ENCODE results near the gene ARHGAP18. TPM values are rescaled to one million over a fixed set of nuclear protein-coding genes. Genes with fewer than 3 reads are reported as not detected.
"Not testable (repeated sequence)": the region's sequence is repeated elsewhere in the genome, so short reads cannot be mapped to it uniquely, and the experiment has no call there.

Gene ARHGAP18
- total and polyA plus RNA-seq, 2 experiments from 2014 or later: 12.5 to 23.8 TPM

GRCh38 chr6:129578315-129578714 is 131.7 kb downstream of the ARHGAP18 start:
- H3K9me2 ChIP-seq (ENCODE audit: insufficient read depth): no peaks in the 10 kb centered on the region
- no peak overlapping the region for H2AFZ ChIP-seq
- no peak overlapping the region for H3K27ac ChIP-seq
- no peak overlapping the region for H3K4me2 ChIP-seq (ENCODE audit: unreplicated experiment)
- peaks cover 12% of the 10 kb centered on the region; the same call in 1 of the 2 replicates for H3F3A ChIP-seq (ENCODE audit: insufficient read depth)
- H3K27me3 ChIP-seq (replicated peaks; ENCODE audit: insufficient read depth): no peaks in the 10 kb centered on the region
- TF ChIP-seq EZH2 (IDR thresholded peaks at IDR 0.05; ENCODE audit: insufficient read depth, poor library complexity, severe bottlenecking): no peak
- no peak for TF ChIP-seq EZH2phosphoT487 (IDR thresholded peaks at IDR 0.05; ENCODE audit: insufficient read depth, low read depth)
- H3K9ac ChIP-seq: no peak overlapping the region
- H3K9me3 ChIP-seq (ENCODE audit: low read depth): no peaks in the 10 kb centered on the region
- H3K4me1 ChIP-seq (ENCODE audit: insufficient read depth): peaks cover 18% of the 10 kb centered on the region
- no peaks in the 10 kb centered on the region for H3K79me2 ChIP-seq (ENCODE audit: insufficient read depth)
- no peak for DNase-seq
- 57 to 62% methylated on average over 1 of the region's 1 CpG for WGBS, 2 experiments (ENCODE audit: low coverage in 1 of 2, low lambda C conversion rate in 2 of 2, missing lambda C conversion rate in 2 of 2)
- H3K36me3 ChIP-seq (ENCODE audit: low read depth): 0 out of 2 replicates have a peak, but pooled peaks cover 7% of the 10 kb centered on the region
- in situ Hi-C loops (cut with MboI): no loop called here
- H3K4me3 ChIP-seq: no peak overlapping the region
- H4K20me1 ChIP-seq (ENCODE audit: insufficient read depth): no peaks in the 10 kb centered on the region

- Histone ChIP-seq H3K4me1 (ENCODE audit: insufficient read depth) (peaks cover 18% of the 10 kb centered on the region), H3K9ac (no peak overlapping the region), H3K9me3 (ENCODE audit: low read depth) (no peaks in the 10 kb centered on the region), H3F3A (ENCODE audit: insufficient read depth) (peaks cover 12% of the 10 kb centered on the region; the same call in 1 of the 2 replicates), H3K36me3 (ENCODE audit: low read depth) (0 out of 2 replicates have a peak, but pooled peaks cover 7% of the 10 kb centered on the region), H3K27ac (no peak overlapping the region), H4K20me1 (ENCODE audit: insufficient read depth) (no peaks in the 10 kb centered on the region), H3K4me2 (ENCODE audit: unreplicated experiment) (no peak overlapping the region), H2AFZ (no peak overlapping the region), H3K79me2 (ENCODE audit: insufficient read depth) (no peaks in the 10 kb centered on the region), H3K4me3 (no peak overlapping the region), H3K9me2 (ENCODE audit: insufficient read depth) (no peaks in the 10 kb centered on the region), H3K27me3 (replicated peaks; ENCODE audit: insufficient read depth) (no peaks in the 10 kb centered on the region)
- TF ChIP-seq EZH2 (IDR thresholded peaks at IDR 0.05; ENCODE audit: insufficient read depth, poor library complexity, severe bottlenecking) (no peak), EZH2phosphoT487 (IDR thresholded peaks at IDR 0.05; ENCODE audit: insufficient read depth, low read depth) (no peak)
- 61 to 71% methylated on average over 3 of the region's 3 CpGs for WGBS, 2 experiments (ENCODE audit: low coverage in 1 of 2, low lambda C conversion rate in 2 of 2, missing lambda C conversion rate in 2 of 2)
- in situ Hi-C loops (cut with MboI): no loop called here
- DNase-seq: no peak
Measured at GRCh38 chr6:129577691-129578090, 132.3 kb downstream of the ARHGAP18 start.

- no peak overlapping the region for H3K27ac ChIP-seq
- no peaks in the 10 kb centered on the region for H3K9me2 ChIP-seq (ENCODE audit: insufficient read depth)
- in situ Hi-C loops (cut with MboI): no loop called here
- H3K27me3 ChIP-seq (replicated peaks; ENCODE audit: insufficient read depth): no peaks in the 10 kb centered on the region
- H3K4me2 ChIP-seq (ENCODE audit: unreplicated experiment): no peak overlapping the region
- H3F3A ChIP-seq (ENCODE audit: insufficient read depth): peaks cover 12% of the 10 kb centered on the region; the same call in 1 of the 2 replicates
- H2AFZ ChIP-seq: no peak overlapping the region
- 82 to 83% methylated on average over 4 of the region's 4 CpGs for WGBS, 2 experiments (ENCODE audit: low coverage in 1 of 2, low lambda C conversion rate in 2 of 2, missing lambda C conversion rate in 2 of 2)
- H3K4me3 ChIP-seq: no peak overlapping the region
- no peaks in the 10 kb centered on the region for H3K79me2 ChIP-seq (ENCODE audit: insufficient read depth)
- no peaks in the 10 kb centered on the region for H4K20me1 ChIP-seq (ENCODE audit: insufficient read depth)
- DNase-seq: no peak
- 0 out of 2 replicates have a peak, but pooled peaks cover 7% of the 10 kb centered on the region for H3K36me3 ChIP-seq (ENCODE audit: low read depth)
- H3K4me1 ChIP-seq (ENCODE audit: insufficient read depth): peaks cover 18% of the 10 kb centered on the region
- no peaks in the 10 kb centered on the region for H3K9me3 ChIP-seq (ENCODE audit: low read depth)
- TF ChIP-seq EZH2phosphoT487 (IDR thresholded peaks at IDR 0.05; ENCODE audit: insufficient read depth, low read depth) (no peak), EZH2 (IDR thresholded peaks at IDR 0.05; ENCODE audit: insufficient read depth, poor library complexity, severe bottlenecking) (no peak)
- H3K9ac ChIP-seq: no peak overlapping the region
Measured at GRCh38 chr6:129576456-129576855, 133.5 kb downstream of the ARHGAP18 start.

DNA sequence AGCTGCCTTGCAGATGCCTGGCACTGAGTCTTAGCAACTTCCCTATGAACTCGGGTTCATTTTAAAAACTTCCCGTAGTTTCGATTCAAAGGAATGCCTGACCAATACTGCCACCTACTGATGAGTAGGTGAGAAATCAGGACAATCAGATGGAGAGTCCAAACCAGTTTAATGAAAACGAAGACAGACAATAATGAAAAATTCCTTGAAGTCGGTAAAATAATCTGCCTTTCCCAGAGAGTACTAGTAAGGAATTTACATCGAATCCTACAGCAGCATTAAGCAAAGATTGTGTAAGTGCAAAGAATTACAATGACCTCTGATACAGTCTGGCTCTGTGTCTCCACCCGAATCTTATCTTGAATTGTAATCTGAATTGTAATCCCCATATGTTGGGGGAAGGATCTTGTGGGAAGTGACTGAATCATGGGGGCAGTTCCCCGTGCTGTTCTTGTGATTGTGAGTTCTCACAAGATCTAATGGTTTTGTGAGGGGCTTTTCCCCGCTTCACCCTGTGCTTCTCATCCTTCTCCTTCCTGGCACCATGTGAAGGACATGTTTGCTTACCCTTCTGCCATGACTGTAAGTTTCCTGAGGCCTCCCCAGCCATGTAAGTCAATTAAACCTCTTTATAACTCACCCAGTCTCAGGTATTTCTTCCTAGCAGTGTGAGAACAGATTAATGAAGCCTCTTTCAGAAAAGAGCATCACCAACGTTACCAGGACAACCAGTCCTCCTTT is 134.4 kb downstream of the ARHGAP18 start:
- Histone ChIP-seq H3K9me2 (ENCODE audit: insufficient read depth) (no peaks in the 10 kb centered on the region), H3K4me3 (peak overlapping the region; percentile 61), H3K4me2 (ENCODE audit: unreplicated experiment) (peak overlapping the region; percentile 88), H3K27me3 (replicated peaks; ENCODE audit: insufficient read depth) (no peaks in the 10 kb centered on the region), H3F3A (ENCODE audit: insufficient read depth) (peaks cover 12% of the 10 kb centered on the region; the same call in 1 of the 2 replicates), H3K27ac (peak overlapping the region; percentile 47), H4K20me1 (ENCODE audit: insufficient read depth) (no peaks in the 10 kb centered on the region), H3K79me2 (ENCODE audit: insufficient read depth) (no peaks in the 10 kb centered on the region), H2AFZ (peak overlapping the region; percentile 92), H3K4me1 (ENCODE audit: insufficient read depth) (peaks cover 18% of the 10 kb centered on the region), H3K9ac (peak overlapping the region; percentile 53), H3K36me3 (ENCODE audit: low read depth) (0 out of 2 replicates have a peak, but pooled peaks cover 7% of the 10 kb centered on the region), H3K9me3 (ENCODE audit: low read depth) (no peaks in the 10 kb centered on the region)
- in situ Hi-C loops (cut with MboI): no loop called here
- TF ChIP-seq EZH2 (IDR thresholded peaks at IDR 0.05; ENCODE audit: insufficient read depth, poor library complexity, severe bottlenecking): no peak
- no peak for TF ChIP-seq EZH2phosphoT487 (IDR thresholded peaks at IDR 0.05; ENCODE audit: insufficient read depth, low read depth)
- DNase-seq: peak; percentile 77
- 17 to 20% methylated on average over 10 of the region's 10 CpGs for WGBS, 2 experiments (ENCODE audit: low coverage in 1 of 2, low lambda C conversion rate in 2 of 2, missing lambda C conversion rate in 2 of 2)

- H4K20me1 ChIP-seq (ENCODE audit: insufficient read depth); H3K79me2 ChIP-seq (ENCODE audit: insufficient read depth); H3K36me3 ChIP-seq (ENCODE audit: low read depth); H3K27ac ChIP-seq; H3K27me3 ChIP-seq (replicated peaks; ENCODE audit: insufficient read depth); DNase-seq; H3K9ac ChIP-seq; H3K9me2 ChIP-seq (ENCODE audit: insufficient read depth); H3K4me3 ChIP-seq; H2AFZ ChIP-seq; in situ Hi-C loops (cut with MboI); H3K9me3 ChIP-seq (ENCODE audit: low read depth); H3K4me2 ChIP-seq (ENCODE audit: unreplicated experiment): not testable (repeated sequence)
- Histone ChIP-seq H3F3A (ENCODE audit: insufficient read depth) (peaks cover 12% of the 10 kb centered on the region; the same call in 1 of the 2 replicates), H3K4me1 (ENCODE audit: insufficient read depth) (peaks cover 18% of the 10 kb centered on the region)
- 98 to 99% methylated on average over 5 of the region's 5 CpGs for WGBS, 2 experiments (ENCODE audit: low coverage in 1 of 2, low lambda C conversion rate in 2 of 2, missing lambda C conversion rate in 2 of 2)
Measured at GRCh38 chr6:129574605-129575004, 135.4 kb downstream of the ARHGAP18 start.

DNA sequence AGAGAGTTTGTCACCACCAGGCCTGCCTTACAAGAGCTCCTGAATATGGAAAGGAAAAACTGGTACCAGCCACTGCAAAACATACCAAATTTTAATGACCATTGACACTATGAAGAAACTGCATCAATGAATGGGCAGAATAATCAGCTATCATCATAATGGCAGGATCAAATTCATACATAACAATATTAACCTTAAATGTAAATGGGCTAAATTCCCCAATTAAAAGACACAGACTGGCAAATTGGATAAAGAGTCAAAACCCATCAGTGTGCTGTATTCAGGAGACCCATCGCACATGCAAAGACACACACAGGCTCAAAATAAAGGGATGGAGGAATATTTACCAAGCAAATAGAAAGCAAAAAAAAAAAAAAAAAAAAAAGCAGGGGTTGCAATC is 139.0 kb downstream of the ARHGAP18 start:
- H3K36me3 ChIP-seq (ENCODE audit: low read depth); H3K27ac ChIP-seq; DNase-seq; H3K4me2 ChIP-seq (ENCODE audit: unreplicated experiment); H4K20me1 ChIP-seq (ENCODE audit: insufficient read depth); H3K9ac ChIP-seq; H2AFZ ChIP-seq; in situ Hi-C loops (cut with MboI); H3K27me3 ChIP-seq (replicated peaks; ENCODE audit: insufficient read depth); H3K79me2 ChIP-seq (ENCODE audit: insufficient read depth); H3K9me2 ChIP-seq (ENCODE audit: insufficient read depth); H3K4me3 ChIP-seq; H3K4me1 ChIP-seq (ENCODE audit: insufficient read depth); H3K9me3 ChIP-seq (ENCODE audit: low read depth): not testable (repeated sequence)
- H3F3A ChIP-seq (ENCODE audit: insufficient read depth): peaks cover 11% of the 10 kb centered on the region; the same call in 1 of the 2 replicates
- WGBS, 2 experiments (ENCODE audit: low coverage in 1 of 2, low lambda C conversion rate in 2 of 2, missing lambda C conversion rate in 2 of 2): 100% methylated on average over 1 of the region's 1 CpG
